Loucy (cell line): ENCODE measurements around the gene BASP1.

Experiments
- EZH2phosphoT487 ChIP-seq: fragments of 200-600 bp; IDR thresholded peaks from 2 replicates; pipeline ENCODE4 v1.6.1; 2018; ENCODE audit warnings: antibody characterized with exemption, mild to moderate bottlenecking, moderate library complexity, borderline replicate concordance
- TF ChIP-seq, protein P1 (sequence below): fragments of 200-600 bp; sonication (generic); conservative IDR thresholded peaks from 2 replicates; pipeline ENCODE4 v1.5.1; 2014; ENCODE audit warnings: mild to moderate bottlenecking, antibody characterized with exemption, low read length

DNA sequence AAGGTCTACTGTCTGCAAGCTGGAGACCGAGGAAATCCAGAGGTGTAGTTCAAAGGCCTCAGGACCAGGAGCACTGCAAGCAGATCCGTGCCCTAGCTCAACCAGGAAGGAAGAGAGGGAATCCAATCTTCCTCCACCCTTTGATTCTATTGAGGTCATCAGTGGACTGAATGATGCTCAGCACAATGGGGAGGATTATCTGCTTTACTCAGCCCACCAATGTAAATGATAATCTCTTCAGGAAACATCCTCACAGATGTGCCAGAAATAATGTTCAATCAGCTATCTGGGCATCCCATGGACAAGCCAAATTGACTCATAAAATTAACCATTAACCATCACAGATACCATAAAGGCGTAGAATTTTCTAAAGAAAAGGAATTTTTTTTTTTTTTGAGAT, 92.0 kb downstream of the BASP1 start:
- TF ChIP-seq, protein P1, sequence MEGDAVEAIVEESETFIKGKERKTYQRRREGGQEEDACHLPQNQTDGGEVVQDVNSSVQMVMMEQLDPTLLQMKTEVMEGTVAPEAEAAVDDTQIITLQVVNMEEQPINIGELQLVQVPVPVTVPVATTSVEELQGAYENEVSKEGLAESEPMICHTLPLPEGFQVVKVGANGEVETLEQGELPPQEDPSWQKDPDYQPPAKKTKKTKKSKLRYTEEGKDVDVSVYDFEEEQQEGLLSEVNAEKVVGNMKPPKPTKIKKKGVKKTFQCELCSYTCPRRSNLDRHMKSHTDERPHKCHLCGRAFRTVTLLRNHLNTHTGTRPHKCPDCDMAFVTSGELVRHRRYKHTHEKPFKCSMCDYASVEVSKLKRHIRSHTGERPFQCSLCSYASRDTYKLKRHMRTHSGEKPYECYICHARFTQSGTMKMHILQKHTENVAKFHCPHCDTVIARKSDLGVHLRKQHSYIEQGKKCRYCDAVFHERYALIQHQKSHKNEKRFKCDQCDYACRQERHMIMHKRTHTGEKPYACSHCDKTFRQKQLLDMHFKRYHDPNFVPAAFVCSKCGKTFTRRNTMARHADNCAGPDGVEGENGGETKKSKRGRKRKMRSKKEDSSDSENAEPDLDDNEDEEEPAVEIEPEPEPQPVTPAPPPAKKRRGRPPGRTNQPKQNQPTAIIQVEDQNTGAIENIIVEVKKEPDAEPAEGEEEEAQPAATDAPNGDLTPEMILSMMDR = no peak
- TF ChIP-seq EZH2phosphoT487 = no peak
